Right lobe of liver (tissue), 6 donors: ENCODE data around the gene LZTFL1. TPM values are rescaled to one million over a fixed set of nuclear protein-coding genes. Genes with fewer than 3 reads are reported as not detected.
A peak's percentile ranks its signal among the peaks of the same experiment; 100 is the strongest.

Source experiments
- ATAC-seq, 4 donors: fragments of 200-7000 bp; cut with Tn5 transposase; one replicate each; pipeline ENCODE4 v1.9.1; 2020; ENCODE audit warnings: mild to moderate bottlenecking in 4 of 4, moderate library complexity in 4 of 4
- DNase-seq, 3 donors: peaks; one replicate each; pipeline ENCODE4 v3.0.0-alpha.2; 2020
- H3K27ac ChIP-seq, 3 donors: fragments of 200-600 bp; one replicate each; pipeline ENCODE4 v1.8.0; 2022
- H3K27me3 ChIP-seq, 2 donors: fragments of 200-600 bp; one replicate each; pipeline ENCODE4 v1.8.0; 2022
- H3K36me3 ChIP-seq, 4 donors: fragments of 200-600 bp; sonication (generic) in 1 of 4; one replicate each; pipeline versions ENCODE4 v1.5.1 to v1.8.0; 2017 to 2022; ENCODE audit warnings: control low read depth in 1 of 4
- H3K4me1 ChIP-seq, 4 donors: fragments of 200-600 bp; sonication (generic) in 1 of 4; one replicate each; pipeline versions ENCODE4 v1.5.1 to v1.8.0; 2017 to 2022; ENCODE audit warnings: control low read depth in 1 of 4
- H3K4me3 ChIP-seq, 3 donors: fragments of 200-600 bp; one replicate each; pipeline ENCODE4 v1.8.0; 2022
- H3K9me3 ChIP-seq, 4 donors: fragments of 200-600 bp; sonication (generic) in 1 of 4; one replicate each; pipeline versions ENCODE4 v1.5.1 to v1.8.0; 2017 to 2022; ENCODE audit warnings: control low read depth in 1 of 4
- POLR2A ChIP-seq: fragments of 450-650 bp; IDR thresholded peaks from one replicate; pipeline ENCODE4 v1.6.1; 2017; ENCODE audit warnings: antibody characterized with exemption, mild to moderate bottlenecking
- WGBS: methylation state at CpG from one replicate; pipeline ENCODE4 v1.1.6; 2018; ENCODE audit warnings: low coverage, low lambda C conversion rate; ENCODE audit not compliant: insufficient coverage; ENCODE audit errors: missing lambda C conversion rate; 5-methylcytosine and 5-hydroxymethylcytosine counted together
- intact Hi-C, 2 donors: fragments of 100-400 bp; cut with DNase I; formaldehyde crosslinking; loops; one replicate each; pipeline versions ENCODE4 v1.11.2 to v1.14.1; 2022
- total RNA-seq, 6 experiments: library from RNA; depleted of rRNA in 2 of 6; stranded (reverse); fragments of >200 nt in 2 of 6; fragmentation: NEBNext Ultra II Directional in 3 of 6; extraction: Animal tissue kit (Norgen Biotek cat#: 25700) in 3 of 6; gene quantifications; one replicate each; pipeline versions ENCODE4 v1.1.0 to v1.2.4, GENCODE V29; 2016 to 2023
- TF ChIP-seq, protein P1 (sequence below), 4 donors: fragments of 200-600 bp in 3 of 4; fragments of 450-650 bp in 1 of 4; IDR thresholded peaks; one replicate each; pipeline versions ENCODE4 v1.5.1 to v1.8.0; 2016 to 2022; ENCODE audit warnings: antibody characterized with exemption in 4 of 4, mild to moderate bottlenecking in 2 of 4
- donor health status: DM: no; HTN: yes; CAD: no.
- donor health status: DM: no; HTN: no; CAD: no.
- donor health status: DM: no; HTN: no; CAD: no.
- donor health status: DM: no; HTN: yes; CAD: no.
- donor health status: DM: no; HTN: yes; CAD: no.

Gene LZTFL1
- total RNA-seq, 6 experiments from 2014 or later: 2.6 to 12.8 (median 6.0) TPM

DNA sequence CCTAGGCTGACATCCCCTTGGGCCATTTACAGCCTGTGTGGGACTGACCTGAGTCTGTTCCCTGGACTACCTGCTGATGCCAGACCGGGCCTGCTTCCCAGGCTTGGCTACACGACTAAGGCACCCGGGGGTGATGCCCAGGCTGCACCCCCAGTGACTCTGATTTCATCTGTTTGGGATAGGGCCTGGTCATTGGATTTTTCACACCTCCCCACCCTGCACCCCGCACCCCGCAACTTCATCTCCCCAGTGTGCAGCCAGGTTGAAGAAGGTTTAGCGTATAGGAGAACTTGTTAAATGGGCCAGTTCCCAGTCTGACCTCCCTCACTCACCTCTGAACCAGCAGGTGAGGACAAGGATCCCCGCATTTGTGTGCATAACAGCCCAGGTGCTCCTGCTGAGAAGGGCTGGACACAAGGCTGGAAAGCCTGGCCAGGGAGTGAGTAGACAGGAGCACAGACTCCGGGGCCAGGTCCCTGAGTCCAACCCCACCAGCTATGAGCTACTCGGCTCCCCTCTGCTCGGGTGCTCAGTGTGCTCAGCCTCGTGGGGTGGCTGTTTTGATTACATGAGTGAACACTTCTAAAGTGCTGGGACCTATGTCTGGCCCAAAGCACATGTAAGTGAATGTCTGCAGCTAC lies 64.1 kb downstream of the LZTFL1 start:
- H3K27ac ChIP-seq: no peak overlapping the region
- no peaks in the 10 kb centered on the region for H3K27me3 ChIP-seq
- intact Hi-C loops: no loop called here
- no peaks in the 10 kb centered on the region for H3K36me3 ChIP-seq
- TF ChIP-seq, protein P1, sequence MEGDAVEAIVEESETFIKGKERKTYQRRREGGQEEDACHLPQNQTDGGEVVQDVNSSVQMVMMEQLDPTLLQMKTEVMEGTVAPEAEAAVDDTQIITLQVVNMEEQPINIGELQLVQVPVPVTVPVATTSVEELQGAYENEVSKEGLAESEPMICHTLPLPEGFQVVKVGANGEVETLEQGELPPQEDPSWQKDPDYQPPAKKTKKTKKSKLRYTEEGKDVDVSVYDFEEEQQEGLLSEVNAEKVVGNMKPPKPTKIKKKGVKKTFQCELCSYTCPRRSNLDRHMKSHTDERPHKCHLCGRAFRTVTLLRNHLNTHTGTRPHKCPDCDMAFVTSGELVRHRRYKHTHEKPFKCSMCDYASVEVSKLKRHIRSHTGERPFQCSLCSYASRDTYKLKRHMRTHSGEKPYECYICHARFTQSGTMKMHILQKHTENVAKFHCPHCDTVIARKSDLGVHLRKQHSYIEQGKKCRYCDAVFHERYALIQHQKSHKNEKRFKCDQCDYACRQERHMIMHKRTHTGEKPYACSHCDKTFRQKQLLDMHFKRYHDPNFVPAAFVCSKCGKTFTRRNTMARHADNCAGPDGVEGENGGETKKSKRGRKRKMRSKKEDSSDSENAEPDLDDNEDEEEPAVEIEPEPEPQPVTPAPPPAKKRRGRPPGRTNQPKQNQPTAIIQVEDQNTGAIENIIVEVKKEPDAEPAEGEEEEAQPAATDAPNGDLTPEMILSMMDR (IDR thresholded peaks at IDR 0.05): no peak
- TF ChIP-seq POLR2A: no peak
- no peaks in the 10 kb centered on the region for H3K9me3 ChIP-seq
- H3K4me3 ChIP-seq: no peak overlapping the region
- WGBS: 80% methylated on average over 1 of the region's 11 CpGs
- DNase-seq: peak in 1 of 3 donors; percentile 40
- no peak for ATAC-seq
- H3K4me1 ChIP-seq: peaks cover 0 to 21% (median 6%) of the 10 kb centered on the region in 4 donors

DNA sequence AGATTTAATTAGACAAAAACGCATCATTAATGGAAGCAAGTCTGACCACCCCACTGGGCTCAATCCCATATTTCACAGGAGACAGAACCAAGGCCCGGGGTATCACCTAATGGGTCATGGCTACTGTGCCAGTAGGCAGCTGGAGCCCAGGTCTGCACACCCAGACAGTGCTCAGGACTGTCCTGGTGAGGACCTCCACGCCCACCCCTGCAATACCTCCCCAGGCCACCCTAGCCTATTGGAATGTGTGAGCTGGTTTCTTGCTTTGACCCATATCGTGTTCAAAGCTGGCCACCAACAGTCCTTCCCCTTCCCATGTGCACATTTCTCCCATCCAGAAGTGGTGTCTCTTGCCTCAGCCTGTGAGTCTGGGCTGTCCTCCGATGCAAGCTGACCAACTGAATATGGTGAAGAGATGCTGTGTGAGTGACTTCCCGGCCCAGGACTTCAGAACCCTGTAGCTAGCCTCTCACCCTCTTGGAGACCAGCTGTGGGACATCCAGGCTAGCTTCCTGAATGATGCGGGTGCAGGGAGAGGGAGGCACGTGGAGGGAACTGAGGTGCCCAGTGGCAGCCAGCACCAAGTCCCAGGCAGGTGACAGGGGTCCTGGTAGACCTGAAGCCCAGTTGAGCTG lies 64.7 kb downstream of the LZTFL1 start:
- no peak for TF ChIP-seq POLR2A
- TF ChIP-seq, protein P1 (IDR thresholded peaks at IDR 0.05): no peak
- Histone ChIP-seq H3K4me1 (peaks cover 0 to 21% (median 6%) of the 10 kb centered on the region in 4 donors), H3K27me3 (no peaks in the 10 kb centered on the region), H3K36me3 (no peaks in the 10 kb centered on the region), H3K9me3 (no peaks in the 10 kb centered on the region), H3K27ac (no peak overlapping the region), H3K4me3 (no peak overlapping the region)
- DNase-seq: no peak
- no peak for ATAC-seq
- intact Hi-C loops: no loop called here
- 83% methylated on average over 1 of the region's 8 CpGs for WGBS

DNA sequence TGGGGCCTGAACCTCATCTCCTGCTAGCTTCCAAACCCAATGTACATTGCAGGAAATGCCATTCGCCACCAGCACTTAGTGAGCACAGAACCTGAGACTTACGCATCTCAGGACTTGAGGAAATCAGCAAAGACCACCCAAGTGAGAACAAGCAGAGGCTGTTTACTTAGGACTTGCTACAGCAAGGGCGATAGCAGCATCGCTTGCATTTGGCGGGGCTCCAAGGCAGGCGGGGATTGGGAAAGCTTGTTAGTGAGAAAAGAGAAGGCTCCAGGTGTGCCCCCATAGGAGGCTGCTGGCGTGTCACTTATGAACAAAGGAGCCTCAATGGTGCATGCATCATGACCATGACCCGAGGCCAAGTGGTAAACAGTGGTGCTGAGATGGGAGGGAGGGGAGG lies 65.3 kb downstream of the LZTFL1 start:
- intact Hi-C loops: no loop called here

DNA sequence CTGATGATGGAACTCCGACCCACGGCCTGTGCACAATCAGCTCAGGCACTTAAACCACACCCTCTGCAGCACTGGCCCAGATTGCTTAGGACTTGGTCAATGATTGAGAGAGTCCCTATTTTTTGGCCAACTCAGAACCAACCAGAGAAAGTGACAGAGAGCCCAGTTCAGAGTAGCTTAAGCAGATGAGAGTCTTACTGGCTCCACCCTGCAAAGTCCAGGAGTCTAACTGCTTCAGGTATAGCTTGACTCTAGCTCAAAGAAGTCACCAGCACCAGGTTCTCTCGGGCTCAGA lies 65.7 kb downstream of the LZTFL1 start:
- no CpG with 5 or more reads among the region's 3 CpGs for WGBS
- H3K27me3 ChIP-seq: no peaks in the 10 kb centered on the region
- H3K9me3 ChIP-seq: no peaks in the 10 kb centered on the region
- peaks cover 0 to 21% (median 6%) of the 10 kb centered on the region in 4 donors for H3K4me1 ChIP-seq
- DNase-seq: no peak
- H3K4me3 ChIP-seq: no peak overlapping the region
- ATAC-seq: peak; percentile 25 to 73 (median 67)
- intact Hi-C loops: no loop called here
- no peaks in the 10 kb centered on the region for H3K36me3 ChIP-seq
- no peak overlapping the region for H3K27ac ChIP-seq
- TF ChIP-seq POLR2A: no peak
- TF ChIP-seq, protein P1 (IDR thresholded peaks at IDR 0.05): no peak

More for the DNA sequence above, 65.3 kb downstream of the LZTFL1 start:
- H3K9me3 ChIP-seq: no peaks in the 10 kb centered on the region
- no peak overlapping the region for H3K27ac ChIP-seq
- H3K36me3 ChIP-seq: no peaks in the 10 kb centered on the region
- no peak for ATAC-seq
- no peak overlapping the region for H3K4me3 ChIP-seq
- WGBS: 60% methylated on average over 8 of the region's 8 CpGs
- peak in 2 of 3 donors; percentile 54 to 57 for DNase-seq
- peaks cover 0 to 21% (median 6%) of the 10 kb centered on the region in 4 donors for H3K4me1 ChIP-seq
- TF ChIP-seq POLR2A: no peak
- TF ChIP-seq, protein P1 (IDR thresholded peaks at IDR 0.05): no peak
- H3K27me3 ChIP-seq: no peaks in the 10 kb centered on the region
